Stimulated activated CD8-positive, alpha-beta memory T cell treated with anti-CD3 and anti-CD28 coated beads, Interleukin-4, amount 100 ng/mL, for 1 hour (primary cell): ENCODE data around the gene WDR5B.

Experiments
- DNase-seq, 2 donors: peaks; one replicate each; pipeline ENCODE4 v3.0.0-alpha.2; 2020; ENCODE audit warnings: low read depth in 2 of 2, low spot score in 1 of 2

WDR5B gene

DNA sequence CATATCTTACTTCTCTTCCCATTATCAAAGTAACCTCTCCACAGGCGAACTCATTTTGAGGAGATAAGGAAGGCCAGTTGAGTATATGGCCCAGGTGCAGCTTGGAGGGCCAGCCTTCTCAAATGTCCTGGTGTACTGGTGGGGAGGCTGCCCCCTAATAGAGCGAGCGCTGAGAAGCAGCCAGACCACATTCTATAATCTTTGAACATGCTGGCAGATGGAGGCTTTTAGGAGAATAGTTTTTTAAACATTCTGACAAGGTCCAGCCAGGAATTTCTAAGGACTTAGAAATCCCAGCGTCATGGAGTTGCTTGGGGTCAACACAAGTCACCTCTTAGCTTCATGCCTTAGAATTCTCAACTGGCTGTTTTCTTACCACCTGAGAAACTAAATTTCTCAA, 5.8 kb downstream of the WDR5B start:
- no peak for DNase-seq

- DNase-seq, result no peak
Observed at GRCh38 chr3:122409446-122409845, 6.4 kb downstream of the WDR5B start.

DNA sequence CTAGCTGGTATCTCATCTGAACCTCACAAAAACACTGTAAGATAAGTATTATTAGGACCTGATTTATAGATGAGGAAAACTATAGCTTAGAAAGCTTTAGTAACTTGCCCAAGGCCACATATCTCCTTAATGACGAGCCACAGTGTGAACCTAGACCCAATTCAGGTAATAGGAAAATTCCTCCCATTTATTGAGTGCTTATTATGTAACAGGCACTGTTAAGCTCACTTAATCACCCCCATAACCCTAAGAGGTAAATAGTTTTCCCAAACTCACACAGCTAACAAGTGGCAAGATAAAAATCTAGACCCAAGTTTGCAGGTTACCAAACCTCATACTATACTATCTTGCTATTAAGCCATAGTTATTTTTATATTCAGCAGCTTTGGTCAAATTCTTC, 7.9 kb downstream of the WDR5B start:
- no peak for DNase-seq

DNA sequence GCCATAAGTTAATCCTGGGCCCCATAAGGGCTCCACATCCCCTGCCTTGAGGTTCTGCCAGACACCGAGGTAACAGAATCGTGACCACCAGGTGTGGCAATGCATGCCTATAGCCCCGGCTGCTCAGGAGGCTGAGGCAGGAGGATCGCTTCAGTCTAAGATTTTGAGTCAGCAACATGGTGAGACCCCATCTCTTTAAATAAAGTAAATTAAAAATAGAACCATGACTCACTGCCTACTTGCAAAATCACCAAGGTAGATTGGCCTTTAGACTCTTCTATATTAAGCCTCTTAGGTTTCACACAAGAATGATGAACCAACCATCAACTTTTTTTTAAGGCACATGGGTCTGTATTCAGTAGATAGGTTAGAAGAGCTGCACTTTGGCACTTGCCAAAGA, 9.7 kb downstream of the WDR5B start:
- DNase-seq, result no peak

DNA sequence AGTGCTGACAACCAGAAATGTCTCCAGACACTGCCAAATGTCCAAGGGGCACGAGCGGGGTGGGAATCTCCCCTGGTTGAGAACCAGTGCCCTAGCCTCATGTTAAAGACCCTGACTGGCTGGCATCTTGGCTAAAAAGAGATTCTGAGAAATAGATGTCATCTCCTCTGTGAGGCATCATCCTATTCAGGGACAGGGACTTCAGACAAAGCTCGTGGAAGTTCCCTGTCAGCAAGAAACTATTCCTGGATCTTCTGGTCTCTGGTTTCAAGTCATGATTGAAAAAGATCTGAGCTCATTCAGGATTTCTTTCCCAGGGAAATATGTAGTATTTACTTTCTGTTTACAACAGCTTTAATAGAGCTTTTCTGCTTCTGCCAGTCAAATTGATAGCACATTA, 10.8 kb downstream of the WDR5B start:
- DNase-seq, result no peak

- DNase-seq, result no peak
Observed at GRCh38 chr3:122403489-122403888, 12.4 kb downstream of the WDR5B start.

DNA sequence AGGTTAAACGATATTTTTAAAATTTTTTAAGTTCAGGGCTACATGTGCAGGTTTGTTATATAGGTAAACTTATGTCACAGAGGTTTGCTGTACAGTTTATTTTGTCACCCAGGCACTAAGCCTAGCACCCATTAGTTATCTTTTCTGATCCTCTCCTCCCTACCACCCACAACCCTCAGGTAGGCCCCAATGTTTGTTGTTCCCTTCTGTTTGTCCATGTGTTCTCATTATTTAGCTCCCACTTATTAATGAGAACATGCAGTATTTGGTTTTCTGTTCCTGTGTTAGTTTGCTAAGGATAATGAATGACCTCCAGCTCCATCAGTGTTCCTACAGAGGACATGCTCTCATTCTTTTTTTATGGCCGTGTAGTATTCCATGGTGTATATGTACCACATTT, 16.9 kb downstream of the WDR5B start:
- no peak for DNase-seq

GRCh38 chr3:122397201-122397600, 18.7 kb downstream of the WDR5B start:
- no peak for DNase-seq

DNA sequence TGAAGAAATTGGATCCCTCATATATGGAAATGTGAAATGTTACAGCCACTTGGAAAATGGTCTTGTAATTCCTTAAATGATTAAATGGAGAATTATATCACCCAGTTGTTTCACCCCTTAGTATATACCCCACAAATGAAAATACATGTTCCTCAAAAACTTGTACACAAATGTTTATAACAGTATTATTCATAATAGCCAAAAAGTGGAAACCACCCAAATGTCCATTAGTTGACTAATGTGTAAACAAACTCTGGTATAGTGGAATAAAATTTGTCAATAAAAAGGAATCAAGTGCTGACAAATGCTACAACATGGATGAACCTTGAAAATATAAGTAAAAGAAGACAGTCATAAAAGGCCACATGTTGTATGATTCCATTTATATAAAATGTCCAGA, 19.4 kb downstream of the WDR5B start:
- no peak for DNase-seq

DNA sequence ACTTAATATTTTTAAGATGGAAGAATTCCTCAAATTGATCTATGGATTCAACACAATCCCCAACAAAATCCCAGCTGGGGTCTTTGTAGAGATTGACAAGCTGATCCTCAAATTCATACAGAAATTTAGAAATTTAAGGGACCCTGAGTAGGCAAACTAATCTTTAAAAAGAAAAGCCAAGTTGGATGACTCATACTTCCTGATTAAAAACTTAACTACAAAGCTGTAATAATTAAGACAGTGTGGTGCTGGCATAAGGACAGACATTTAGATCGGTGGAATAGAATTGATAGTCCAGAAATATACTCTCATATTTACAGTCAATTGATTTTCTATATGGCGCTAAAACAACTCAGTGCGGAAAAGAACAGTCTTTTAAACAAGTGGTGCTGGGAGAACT, 20.3 kb downstream of the WDR5B start:
- no peak for DNase-seq

DNA sequence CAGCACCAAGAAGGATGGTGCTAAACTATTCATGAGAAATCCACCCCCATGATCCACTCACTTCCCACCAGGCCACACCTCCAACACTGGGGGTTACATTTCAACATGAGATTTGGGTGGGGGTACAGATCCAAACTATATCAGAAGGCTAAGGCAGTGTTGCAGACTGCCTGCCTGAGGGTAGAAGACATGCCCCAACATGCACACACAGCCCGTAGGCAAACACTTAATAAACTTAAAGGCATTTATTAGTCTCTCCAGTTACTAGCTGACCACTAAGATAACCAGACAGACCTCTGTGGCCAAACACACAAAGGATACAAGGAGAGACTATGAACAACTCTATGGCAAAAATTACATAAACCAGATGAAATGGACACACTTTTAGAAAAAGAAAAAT, 21.7 kb downstream of the WDR5B start:
- no peak for DNase-seq

DNA sequence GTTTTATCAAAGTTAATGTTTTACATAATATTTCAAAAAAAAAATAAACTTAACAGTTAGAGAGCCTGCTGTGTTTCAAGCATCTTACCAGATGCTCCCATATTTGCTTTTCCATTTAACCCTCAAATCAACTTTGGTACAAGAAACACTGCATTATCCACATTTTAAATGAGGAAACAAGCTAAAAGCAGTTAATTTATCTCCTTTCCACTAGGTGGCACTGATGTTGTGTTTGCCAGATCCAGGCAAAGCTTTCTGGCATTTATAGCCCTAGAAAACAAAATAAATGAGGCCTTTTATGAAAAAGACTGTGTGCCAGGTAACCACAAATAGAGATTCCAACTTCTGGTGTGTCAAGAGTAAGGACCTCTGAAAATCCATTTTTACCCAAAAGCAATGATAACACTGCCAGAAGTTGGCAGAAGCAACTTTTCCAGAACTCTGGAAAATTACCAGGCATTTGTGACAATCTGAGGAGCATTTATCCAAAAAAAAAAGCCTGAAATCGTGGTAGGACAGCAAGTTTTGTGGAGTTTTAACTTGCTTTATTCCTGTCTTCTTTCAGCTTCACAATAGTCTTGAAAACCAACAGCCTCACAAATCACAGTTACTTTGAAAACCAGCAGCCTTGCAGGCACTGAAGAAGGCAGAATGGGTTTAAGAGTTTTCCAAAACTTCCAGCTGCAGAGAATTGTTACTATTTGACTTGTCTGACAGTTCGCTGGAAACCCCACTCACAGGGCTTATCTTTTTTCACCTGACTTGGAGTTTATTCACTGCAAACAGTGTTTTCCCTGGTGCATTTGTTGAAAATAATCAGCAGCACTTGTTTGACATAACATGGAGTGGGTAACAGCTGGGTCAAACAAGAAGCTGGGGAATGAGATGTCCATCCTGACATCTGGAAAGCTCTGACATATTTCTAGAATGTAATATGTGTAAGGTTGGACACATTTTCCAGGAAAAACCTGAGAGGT, 22.7 kb downstream of the WDR5B start:
- DNase-seq, result no peak

DNA sequence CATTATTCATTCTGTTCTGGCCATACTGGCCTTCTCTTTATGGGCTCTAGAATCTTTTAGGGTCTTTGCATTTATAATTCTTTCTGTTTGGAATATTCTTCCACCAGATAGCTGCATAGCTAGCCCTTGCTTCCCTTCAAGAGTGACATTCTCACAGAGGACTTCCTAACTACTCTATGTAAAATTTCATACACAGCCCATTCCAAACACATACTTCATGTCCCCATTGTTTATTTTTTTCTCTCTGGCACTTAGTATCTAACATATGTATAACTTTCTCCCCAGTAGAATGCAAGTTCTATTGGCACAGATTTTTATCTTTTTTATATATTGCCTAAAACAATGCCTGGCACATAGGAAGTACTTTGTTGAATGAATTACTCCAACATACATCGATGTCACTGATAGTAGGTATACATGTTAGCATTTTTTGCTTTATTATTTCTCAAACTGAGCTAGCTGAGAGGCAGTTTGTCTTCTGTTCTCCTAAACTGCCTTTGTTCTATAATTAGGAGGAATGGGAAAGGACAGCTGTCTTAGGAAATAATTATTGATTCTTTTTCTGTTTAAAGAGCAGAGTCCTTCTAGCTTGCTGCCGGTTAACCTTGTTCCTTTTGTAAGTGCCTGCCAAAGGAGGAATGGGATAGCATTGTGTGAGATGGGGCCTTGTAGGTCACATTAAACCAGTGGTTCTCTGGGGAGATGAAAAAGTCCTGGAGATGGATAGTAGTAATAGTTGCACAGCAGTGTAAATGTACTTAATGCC, 24.0 kb downstream of the WDR5B start:
- DNase-seq, result no peak

DNA sequence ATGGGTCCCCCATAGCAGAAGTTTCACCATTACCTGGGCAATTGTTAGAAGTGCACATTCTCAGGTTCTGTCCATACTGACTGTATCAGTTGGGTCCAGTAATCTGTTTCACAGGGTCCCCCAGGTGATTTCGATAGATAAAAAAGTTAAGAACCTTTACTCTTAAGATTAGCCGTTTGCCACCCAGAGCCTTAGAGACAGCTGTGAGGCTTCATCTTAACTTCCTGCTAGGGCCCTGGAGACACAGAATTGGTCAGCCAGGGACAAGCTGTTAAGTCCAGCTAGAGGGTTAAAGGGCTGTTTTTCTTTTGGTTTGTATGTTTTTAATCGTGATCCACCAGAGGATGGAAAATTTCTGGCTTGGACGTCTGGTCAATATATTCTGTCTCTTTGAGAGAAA, 25.2 kb downstream of the WDR5B start:
- no peak for DNase-seq

DNA sequence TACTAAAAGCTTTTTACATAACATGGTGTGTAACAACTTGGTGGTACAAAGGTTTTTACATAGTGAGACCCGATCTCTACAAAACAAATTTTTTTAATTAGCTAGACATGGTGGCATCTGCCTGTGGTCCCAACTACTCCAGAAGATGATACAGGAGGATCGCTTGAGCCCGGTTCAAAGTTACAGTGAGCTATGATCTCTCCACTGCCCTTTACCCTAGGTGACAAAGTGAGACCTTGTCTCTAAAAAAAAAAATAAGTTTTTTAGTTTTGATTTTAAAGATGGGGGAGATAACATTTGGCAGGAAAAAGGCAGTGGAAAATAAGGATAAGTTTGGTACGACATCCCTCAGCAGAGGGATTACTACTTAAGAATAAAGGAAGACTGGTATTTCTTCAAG, 26.0 kb downstream of the WDR5B start:
- no peak for DNase-seq

- no peak for DNase-seq
Observed at GRCh38 chr3:122389197-122389596, 26.7 kb downstream of the WDR5B start.

DNA sequence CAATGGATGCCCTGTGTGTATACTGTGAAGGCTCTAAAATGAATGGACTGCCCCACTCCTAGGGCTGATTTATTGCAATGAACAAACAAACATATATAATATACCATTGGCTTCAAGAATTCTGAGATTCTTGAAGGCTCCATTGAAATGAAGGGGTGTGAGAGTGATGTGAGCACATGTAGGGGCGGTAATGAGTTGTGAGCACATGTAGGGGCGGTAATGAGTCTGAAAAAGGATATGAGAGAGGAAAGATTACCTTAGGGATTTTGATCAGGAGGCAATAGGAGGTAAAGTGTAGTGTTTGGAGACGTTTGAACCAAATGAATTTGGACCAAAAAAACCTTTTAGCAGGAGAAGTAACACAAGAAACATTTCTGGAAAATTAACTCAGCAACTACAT, 28.2 kb downstream of the WDR5B start:
- no peak for DNase-seq

GRCh38 chr3:122383771-122384697, 31.8 kb downstream of the WDR5B start, which contains the start of gene FAM162A:
Gene FAM162A, plus strand, starts transcription at chr3:122384182. Its CDS starts 84 bp downstream, at chr3:122384266.
- DNase-seq, result peak; percentile 75 to 86

DNA sequence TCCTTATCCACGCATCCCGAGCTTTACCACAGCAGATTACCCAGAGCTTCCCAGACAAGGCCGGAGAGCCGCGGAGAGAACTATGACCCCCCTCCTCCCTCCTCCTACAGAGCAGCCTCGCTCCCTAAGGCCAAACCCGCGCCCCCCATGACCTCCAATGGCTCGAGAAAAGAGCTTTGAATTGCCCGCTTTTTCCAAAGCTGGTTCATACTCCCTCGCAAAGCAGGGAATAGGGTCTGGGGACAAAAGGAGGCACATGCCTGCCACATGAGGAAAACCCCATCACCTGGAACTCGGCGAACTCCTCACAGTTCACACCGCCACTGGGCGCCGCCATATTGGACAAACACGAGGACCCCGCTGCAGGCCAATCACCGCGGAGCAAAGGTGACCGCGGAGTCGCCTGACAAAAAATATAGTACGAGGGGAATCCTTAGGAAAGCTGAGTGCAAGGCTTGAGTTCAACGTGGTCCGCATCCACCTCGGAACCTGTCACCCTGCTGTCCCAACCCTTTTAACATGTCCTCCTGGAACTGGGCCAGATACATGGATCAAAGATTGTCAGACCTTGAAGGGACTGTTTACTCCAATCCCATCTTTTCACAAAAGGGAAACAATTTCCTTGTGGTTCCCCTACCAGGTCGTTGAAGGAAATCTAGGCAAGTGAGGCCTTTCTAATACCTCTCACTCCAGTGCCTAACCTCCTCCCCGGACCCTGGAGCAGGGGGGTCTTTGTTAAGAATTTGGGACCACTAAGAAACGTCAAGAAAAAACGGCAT, 32.8 kb downstream of the WDR5B start, which contains the start of gene MIX23:
MIX23 (minus strand) TSS at position 344 of the 779 bp plus-strand sequence; CDS start at position 337, 7 bp downstream.
- DNase-seq, result peak; percentile 50 to 70

DNA sequence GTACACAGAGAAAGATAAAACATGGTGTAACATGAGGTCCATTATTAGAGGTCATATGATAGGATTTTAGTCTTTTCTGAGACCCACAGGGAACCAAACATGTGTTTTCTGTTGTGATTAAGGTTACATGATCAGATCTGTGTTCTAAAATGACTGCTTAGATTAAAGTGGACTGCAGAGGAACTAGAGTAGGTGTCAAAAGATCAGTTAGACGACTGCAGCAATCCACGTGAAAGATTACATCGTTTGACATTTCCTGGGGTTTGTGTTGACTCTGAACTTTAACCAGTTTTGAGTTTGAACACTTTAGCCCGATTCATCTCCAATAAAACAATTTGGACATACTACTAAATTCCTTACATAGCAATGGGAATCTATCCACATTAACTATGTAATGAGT, 37.9 kb downstream of the WDR5B start:
- no peak for DNase-seq
